ENCODE measurements around the gene NT5M. TPM values are rescaled to one million over a fixed set of nuclear protein-coding genes. Genes with fewer than 3 reads are reported as not detected.

Gene NT5M
- total RNA-seq, 1 donor from 2014 or later, result 4.1 TPM

DNA sequence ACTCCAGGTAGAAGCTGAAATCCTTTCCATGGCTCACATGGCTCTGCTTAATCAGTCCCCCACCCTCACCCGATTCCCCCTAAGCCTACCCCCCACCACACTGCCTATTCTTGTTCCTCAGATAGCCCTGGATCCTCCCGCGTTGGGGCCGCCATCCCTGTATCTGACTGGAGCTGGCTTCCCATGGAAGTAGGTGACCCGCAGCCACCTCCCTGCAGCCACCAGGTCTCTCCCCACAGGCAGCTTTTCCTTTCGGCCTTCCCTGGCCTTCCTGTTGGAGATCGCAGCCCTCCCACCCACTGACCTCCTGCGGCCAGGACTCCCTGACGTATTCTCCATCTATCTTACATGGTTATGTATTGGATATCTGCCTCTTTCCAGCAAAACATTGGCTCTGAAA, 91.3 kb downstream of the NT5M start:
- Histone ChIP-seq H3K79me2 (ENCODE audit: low read depth) (no peaks in the 10 kb centered on the region), H3K36me3 (no peaks in the 10 kb centered on the region), H3K4me1 (no peaks in the 10 kb centered on the region), H2AFZ (replicated peaks) (peak overlapping the region; percentile 34), H3F3A (ENCODE audit: low read depth) (no peaks in the 10 kb centered on the region), H3K27me3 (no peaks in the 10 kb centered on the region), H4K20me1 (ENCODE audit: low read depth) (no peaks in the 10 kb centered on the region), H3K27ac (no peak overlapping the region), H3K4me2 (no peak overlapping the region), H3K9ac (no peak overlapping the region), H3K9me3 (ENCODE audit: low read depth) (no peaks in the 10 kb centered on the region), H3K4me3 (no peak overlapping the region)
- TF ChIP-seq, protein P1, sequence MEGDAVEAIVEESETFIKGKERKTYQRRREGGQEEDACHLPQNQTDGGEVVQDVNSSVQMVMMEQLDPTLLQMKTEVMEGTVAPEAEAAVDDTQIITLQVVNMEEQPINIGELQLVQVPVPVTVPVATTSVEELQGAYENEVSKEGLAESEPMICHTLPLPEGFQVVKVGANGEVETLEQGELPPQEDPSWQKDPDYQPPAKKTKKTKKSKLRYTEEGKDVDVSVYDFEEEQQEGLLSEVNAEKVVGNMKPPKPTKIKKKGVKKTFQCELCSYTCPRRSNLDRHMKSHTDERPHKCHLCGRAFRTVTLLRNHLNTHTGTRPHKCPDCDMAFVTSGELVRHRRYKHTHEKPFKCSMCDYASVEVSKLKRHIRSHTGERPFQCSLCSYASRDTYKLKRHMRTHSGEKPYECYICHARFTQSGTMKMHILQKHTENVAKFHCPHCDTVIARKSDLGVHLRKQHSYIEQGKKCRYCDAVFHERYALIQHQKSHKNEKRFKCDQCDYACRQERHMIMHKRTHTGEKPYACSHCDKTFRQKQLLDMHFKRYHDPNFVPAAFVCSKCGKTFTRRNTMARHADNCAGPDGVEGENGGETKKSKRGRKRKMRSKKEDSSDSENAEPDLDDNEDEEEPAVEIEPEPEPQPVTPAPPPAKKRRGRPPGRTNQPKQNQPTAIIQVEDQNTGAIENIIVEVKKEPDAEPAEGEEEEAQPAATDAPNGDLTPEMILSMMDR (IDR thresholded peaks at IDR 0.05), result no peak
- Mint-ChIP-seq H3K36me3 (no peaks in the 10 kb centered on the region), H3K27ac (no peak overlapping the region), H3K9me3 (no peaks in the 10 kb centered on the region), H3K4me1 (peaks cover 14% of the 10 kb centered on the region), H3K4me3 (no peak overlapping the region), H3K27me3 (ENCODE audit: insufficient read depth, low read depth) (peaks cover 6% of the 10 kb centered on the region)
- no peak for DNase-seq (ENCODE audit: low spot score)

DNA sequence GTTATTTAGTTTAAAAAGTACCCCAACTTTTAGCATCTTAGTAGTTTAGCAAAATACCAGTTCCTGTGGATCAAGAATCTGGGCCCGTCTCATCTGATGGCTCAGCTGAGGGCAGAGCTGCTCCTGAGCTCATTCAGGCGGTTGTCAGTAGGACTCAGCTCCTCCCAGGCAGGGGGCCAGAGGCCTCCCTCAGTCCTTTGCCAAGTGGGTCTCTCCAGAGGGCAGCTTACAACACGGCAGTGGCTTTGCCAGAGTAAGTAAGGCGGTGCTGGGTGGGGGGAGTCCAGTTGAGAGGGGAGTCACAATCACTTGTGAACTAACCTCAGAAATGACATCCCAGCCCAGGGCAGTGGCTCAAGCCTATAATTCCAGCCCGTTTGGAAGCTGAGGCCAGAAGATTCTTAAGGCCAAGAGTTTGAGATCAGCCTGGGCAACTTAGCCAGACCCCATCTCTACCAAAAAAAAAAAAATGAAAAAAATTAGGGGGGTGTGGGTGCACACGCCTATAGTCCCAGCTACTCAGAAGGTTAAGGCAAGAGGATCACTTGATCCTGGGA, 92.2 kb downstream of the NT5M start:
- TF ChIP-seq EZH2phosphoT487 (IDR thresholded peaks at IDR 0.05) (no peak), EZH2 (IDR thresholded peaks at IDR 0.05) (no peak)
- TF ChIP-seq, protein P1 (IDR thresholded peaks at IDR 0.05), result no peak
- H3K36me3 Mint-ChIP-seq, result no peaks in the 10 kb centered on the region

DNA sequence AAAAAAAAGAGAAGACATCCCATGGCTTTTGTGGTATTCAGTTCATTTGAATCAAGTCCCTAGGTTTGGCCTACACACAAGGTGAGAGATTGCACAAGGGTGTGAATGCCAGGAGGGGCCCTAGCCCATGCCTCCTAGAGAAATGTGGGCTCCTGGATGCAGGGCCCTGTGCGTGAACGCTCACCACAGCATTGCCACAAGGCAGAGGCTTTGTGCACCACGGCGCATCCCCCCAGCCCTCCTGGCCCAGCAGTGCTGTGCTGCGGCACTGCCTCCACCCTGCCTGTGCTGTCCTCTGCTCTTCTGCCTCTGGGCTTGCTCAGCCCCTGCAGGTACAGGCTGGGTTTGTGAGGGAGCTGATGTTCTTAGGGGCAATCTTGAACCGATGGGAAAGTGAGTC, 92.7 kb downstream of the NT5M start:
- Histone ChIP-seq H3K4me3 (no peak overlapping the region), H3K36me3 (no peaks in the 10 kb centered on the region), H4K20me1 (ENCODE audit: low read depth) (no peaks in the 10 kb centered on the region), H3K9me3 (ENCODE audit: low read depth) (no peaks in the 10 kb centered on the region), H3K27me3 (no peaks in the 10 kb centered on the region), H3K4me2 (no peak overlapping the region), H3F3A (ENCODE audit: low read depth) (no peaks in the 10 kb centered on the region), H3K4me1 (no peaks in the 10 kb centered on the region), H3K79me2 (ENCODE audit: low read depth) (no peaks in the 10 kb centered on the region), H3K27ac (no peak overlapping the region), H3K9ac (no peak overlapping the region), H2AFZ (replicated peaks) (no peak overlapping the region)
- no peak for DNase-seq (ENCODE audit: low spot score)
- no peaks in the 10 kb centered on the region for H3K36me3 Mint-ChIP-seq
- H3K4me3 Mint-ChIP-seq, result no peak overlapping the region
- H3K27me3 Mint-ChIP-seq (ENCODE audit: insufficient read depth, low read depth), result peaks cover 8% of the 10 kb centered on the region
- no peaks in the 10 kb centered on the region for H3K9me3 Mint-ChIP-seq
- H3K27ac Mint-ChIP-seq, result no peak overlapping the region
- peaks cover 17% of the 10 kb centered on the region for H3K4me1 Mint-ChIP-seq
- TF ChIP-seq, protein P1 (IDR thresholded peaks at IDR 0.05), result no peak
- TF ChIP-seq EZH2 (IDR thresholded peaks at IDR 0.05), result no peak
- TF ChIP-seq EZH2phosphoT487 (IDR thresholded peaks at IDR 0.05), result no peak

More for the DNA sequence above, 92.2 kb downstream of the NT5M start:
- Mint-ChIP-seq H3K4me1 (peaks cover 18% of the 10 kb centered on the region), H3K27me3 (ENCODE audit: insufficient read depth, low read depth) (peaks cover 6% of the 10 kb centered on the region), H3K27ac (no peak overlapping the region), H3K9me3 (no peaks in the 10 kb centered on the region), H3K4me3 (no peak overlapping the region)
- no peaks in the 10 kb centered on the region for H3K4me1 ChIP-seq
- H3K4me3 ChIP-seq, result no peak overlapping the region
- H3F3A ChIP-seq (ENCODE audit: low read depth), result no peaks in the 10 kb centered on the region
- DNase-seq (ENCODE audit: low spot score), result no peak
- H2AFZ ChIP-seq (replicated peaks), result no peak overlapping the region
- no peak overlapping the region for H3K9ac ChIP-seq
- H3K36me3 ChIP-seq, result no peaks in the 10 kb centered on the region
- no peaks in the 10 kb centered on the region for H3K27me3 ChIP-seq
- no peaks in the 10 kb centered on the region for H3K79me2 ChIP-seq (ENCODE audit: low read depth)
- H4K20me1 ChIP-seq (ENCODE audit: low read depth), result no peaks in the 10 kb centered on the region
- no peaks in the 10 kb centered on the region for H3K9me3 ChIP-seq (ENCODE audit: low read depth)
- H3K27ac ChIP-seq, result no peak overlapping the region
- H3K4me2 ChIP-seq, result no peak overlapping the region

Other genes starting within 250 kb of the NT5M start
- 0.22 and 1.2 TPM in 2 replicates for gene PLD6, start 97.0 kb upstream of the NT5M start, total RNA-seq (ENCODE audit: low replicate concordance)
- gene FLCN, start 66.2 kb upstream of the NT5M start, total RNA-seq (ENCODE audit: low replicate concordance), result 16.3 and 30.1 TPM in 2 replicates
- gene COPS3, start 22.1 kb upstream of the NT5M start, total RNA-seq (ENCODE audit: low replicate concordance), result 99.8 and 113 TPM in 2 replicates
- 15.7 and 28.0 TPM in 2 replicates for gene MED9, start 173.6 kb downstream of the NT5M start, total RNA-seq (ENCODE audit: low replicate concordance)
- 0.88 and 2.8 TPM in 2 replicates for gene RASD1, start 193.0 kb downstream of the NT5M start, total RNA-seq (ENCODE audit: low replicate concordance)